NCI-H510A (cell line): ENCODE measurements around the gene PLD4.
"Not testable (repeated sequence)": the region's sequence is repeated elsewhere in the genome, so short reads cannot be mapped to it uniquely, and the experiment has no call there.

Source experiments
- DNase-seq: peaks from one replicate; lab custom pipeline; 2025; lab: John Stamatoyannopoulos, UW

PLD4 gene

DNA sequence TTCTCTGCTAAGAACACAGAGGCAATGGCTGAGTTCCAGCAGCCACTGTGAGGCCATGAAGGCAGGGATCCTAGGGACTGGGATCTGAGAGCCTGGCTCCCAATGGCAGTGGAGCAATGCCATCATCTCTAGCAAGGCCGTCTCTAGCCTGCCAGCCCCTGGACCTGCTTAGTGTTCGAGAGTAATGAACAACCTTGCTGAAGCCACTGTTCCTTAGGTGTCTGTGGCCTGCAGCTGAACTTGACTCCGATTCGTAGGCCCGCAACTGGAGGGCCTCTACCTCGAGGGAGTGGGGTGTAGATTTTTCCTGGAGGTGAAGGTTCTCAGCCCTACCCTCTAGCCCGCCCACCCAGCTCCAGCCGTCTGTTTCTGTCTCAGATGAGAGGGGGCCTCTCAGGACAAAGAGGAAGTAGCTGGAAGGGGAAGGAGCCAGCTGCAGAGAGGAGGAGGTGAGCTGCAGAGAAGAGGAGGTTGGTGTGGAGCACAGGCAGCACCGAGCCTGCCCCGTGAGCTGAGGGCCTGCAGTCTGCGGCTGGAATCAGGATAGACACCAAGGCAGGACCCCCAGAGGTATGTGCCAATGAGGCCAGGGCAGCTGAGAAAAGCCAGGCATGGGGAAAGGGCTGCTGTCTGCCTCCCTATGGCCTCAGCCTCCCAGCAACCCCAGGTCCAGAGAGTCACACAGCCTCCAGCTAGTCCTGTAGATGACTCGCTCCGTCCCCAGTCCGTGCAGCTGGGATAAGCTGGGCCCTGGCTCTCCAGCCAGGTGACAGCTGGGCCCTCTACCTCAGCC is at the start of gene PLD4:
Gene PLD4, plus strand, starts transcription at position 459 of the 793 bp plus-strand sequence. CDS start 2,262 bp downstream, outside the sequence.
- no peak for DNase-seq

DNA sequence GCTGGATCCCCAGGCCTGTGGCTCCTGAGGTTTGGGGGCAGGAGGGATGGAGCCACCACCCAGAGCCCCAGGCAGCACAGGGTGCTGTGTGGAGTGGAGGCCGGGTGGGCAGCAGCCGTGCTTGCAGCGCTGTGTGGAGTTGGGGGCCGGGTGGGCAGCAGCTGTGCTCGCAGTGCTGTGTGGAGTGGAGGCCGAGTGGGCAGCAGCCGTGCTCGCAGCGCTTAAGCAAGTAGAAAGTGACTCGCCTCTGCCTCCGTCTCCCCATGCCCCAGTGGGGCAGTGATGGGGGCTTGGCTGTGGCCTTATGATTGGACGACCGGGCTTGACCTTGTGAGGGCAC is 49.3 kb upstream of the PLD4 start:
- no peak for DNase-seq

DNA sequence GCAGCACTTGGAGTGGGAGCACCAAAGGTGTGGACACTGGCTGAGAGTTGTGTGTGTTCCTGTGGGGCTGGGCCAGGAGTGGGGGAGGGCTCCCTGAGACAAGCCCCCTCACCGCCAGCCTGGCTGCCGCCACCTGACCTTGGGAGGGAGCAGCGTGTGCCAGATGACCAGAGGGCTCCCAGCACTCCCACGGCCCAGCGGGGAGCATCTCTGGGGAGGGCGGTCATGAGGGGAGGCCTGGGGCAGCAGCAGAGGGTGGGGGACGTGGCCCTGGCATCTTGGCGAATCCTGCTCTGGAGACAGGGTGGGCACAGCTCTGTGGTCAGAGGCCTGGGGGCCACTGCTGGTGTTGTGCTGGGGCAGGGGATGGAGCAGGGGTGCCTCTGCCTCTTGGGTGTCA is 48.9 kb upstream of the PLD4 start:
- no peak for DNase-seq

DNA sequence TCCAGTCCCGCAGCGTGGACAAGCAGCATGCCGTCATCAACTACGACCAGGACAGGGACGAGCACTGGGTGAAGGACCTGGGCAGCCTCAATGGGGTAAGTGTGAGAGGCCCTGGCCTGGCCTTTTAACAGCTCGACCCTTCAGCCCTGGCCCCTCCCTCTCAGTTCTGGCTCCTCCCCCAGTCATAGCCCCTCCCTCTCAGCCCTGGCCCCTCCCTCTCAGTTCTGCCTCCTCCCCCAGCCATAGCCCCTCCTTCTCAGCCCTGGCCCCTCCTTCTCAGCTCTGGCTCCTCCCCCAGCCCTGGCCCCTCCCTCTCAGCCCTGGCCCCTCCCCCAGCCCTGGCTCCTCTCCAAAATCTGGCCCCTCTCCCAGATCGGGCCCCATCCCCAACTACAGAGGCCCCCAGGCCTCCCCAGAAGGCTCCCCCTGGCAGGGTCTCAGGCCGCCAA is 48.4 kb upstream of the PLD4 start:
- no peak for DNase-seq

DNA sequence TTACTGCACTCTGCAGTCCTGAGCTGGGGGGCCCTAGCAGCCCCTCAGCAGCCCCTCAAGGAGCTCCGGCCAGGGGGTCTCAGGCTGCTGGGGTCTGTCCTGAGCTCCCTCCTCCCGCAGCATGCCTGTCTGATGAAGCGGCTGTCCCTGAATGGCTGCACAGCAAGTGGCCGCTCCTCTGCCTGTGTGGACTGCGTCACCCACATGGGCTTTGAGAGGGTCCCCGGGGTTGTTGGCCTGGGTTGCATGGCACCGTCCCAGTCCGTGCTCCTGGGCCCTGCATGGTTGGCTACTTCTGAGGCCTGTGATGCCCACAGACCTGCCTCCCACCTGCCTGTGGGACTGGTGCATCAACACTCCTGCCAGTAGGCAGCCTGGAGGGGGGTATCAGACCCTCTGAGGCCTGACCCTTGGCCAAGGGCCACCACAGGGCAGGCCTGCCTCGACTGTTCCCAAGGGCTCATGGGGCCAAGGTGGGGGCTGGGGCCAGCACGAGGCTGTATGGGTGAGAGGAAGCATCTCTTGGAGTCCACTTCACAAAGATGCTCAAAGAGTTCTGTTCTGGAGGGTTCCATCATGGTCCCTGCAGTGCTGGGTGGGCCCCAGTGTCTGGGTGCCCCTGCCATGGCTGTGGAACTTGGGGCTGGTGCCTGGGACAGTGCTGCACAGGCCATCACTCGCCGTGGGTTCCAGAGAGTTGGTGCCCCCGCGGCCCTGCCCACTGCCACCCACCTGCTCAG is 47.4 kb upstream of the PLD4 start:
- DNase-seq: no peak

GRCh38 chr14:104877806-104878550 is 46.7 kb upstream of the PLD4 start:
- no peak for DNase-seq

DNA sequence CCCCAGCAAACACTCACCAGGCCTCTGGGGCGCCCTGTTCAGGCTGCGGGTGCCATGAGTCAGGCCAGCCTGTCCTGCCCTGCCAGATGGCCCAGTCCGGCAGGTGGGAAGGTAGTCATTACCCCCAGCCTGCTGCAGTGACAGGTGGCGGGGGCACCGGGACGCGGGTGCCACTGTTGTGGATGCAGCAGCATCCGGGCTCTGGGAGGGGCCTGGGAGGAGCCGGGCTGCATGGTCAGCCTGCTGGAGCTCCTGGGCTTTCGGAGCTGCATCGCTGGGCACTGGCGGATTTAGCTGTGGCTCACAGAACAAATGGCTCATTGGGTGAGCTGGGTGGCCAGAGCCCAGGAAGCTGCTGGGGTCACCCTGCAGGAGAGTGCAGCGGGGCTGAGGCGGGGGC is 46.1 kb upstream of the PLD4 start:
- no peak for DNase-seq

GRCh38 chr14:104879201-104879982 is 45.3 kb upstream of the PLD4 start:
- no peak for DNase-seq

DNA sequence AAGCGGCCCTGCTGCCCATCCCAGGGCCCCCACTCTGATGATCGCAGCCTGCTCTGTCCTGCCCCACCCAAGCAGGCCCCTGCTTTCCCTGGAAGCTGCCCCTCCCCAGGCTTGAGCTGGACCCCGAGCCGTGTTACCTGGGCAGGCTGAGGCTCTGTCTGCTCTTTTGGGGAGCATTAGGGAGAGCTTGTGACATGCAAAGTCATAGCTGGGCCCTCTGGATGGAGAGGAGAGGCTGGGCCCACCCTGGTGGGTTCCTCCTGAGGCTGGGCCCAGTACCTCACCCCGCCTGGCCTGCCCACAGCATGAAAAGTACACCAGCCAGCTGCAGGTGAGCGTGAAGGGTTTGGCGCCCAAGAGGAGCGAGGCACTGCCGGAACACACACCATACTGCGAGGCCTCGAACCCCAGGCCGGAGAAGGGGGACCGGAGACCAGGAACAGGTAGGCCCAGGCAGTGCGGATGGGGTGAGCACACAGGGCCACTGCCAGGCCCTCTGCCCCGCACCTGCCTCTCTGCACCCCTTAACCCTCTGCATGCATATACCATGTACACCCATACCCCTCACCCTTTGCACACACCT is 44.6 kb upstream of the PLD4 start:
- DNase-seq: no peak

GRCh38 chr14:104880584-104881210 is 44.0 kb upstream of the PLD4 start:
- DNase-seq: no peak

GRCh38 chr14:104881369-104881979 is 43.2 kb upstream of the PLD4 start:
- DNase-seq: peak; percentile 53

DNA sequence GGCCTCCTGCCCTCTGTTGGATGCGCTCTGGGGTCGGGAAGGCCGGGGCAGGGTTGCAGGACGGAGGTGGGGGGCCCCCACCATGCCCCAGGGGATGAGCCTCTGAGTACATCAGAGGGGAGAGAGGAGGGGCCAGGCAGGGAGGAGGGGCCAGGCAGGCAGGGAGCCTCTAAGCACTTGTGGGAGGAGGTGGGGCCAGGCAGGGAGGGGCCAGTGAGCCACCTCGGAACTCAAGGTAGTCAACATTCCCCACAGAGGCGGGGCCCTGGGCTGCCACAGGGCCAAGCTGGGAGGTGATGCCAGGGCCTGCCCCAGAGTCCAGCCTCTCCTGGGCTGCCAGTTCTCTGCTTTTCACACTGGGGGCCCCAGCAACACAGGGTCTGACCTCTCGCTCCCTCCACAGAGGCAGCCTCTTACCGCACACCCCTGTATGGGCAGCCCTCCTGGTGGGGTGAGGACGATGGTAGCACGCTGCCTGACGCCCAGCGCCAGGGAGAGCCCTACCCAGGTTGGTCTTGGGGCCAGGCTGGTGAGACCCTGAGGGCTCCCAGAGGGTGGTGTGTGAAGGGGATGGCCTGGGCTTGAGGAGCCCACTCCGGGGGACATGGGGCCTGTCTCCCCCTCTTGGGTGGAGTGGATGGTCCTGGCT is 42.2 kb upstream of the PLD4 start:
- peak; percentile 78 for DNase-seq

GRCh38 chr14:104882991-104883660 is 41.6 kb upstream of the PLD4 start:
- DNase-seq: no peak

DNA sequence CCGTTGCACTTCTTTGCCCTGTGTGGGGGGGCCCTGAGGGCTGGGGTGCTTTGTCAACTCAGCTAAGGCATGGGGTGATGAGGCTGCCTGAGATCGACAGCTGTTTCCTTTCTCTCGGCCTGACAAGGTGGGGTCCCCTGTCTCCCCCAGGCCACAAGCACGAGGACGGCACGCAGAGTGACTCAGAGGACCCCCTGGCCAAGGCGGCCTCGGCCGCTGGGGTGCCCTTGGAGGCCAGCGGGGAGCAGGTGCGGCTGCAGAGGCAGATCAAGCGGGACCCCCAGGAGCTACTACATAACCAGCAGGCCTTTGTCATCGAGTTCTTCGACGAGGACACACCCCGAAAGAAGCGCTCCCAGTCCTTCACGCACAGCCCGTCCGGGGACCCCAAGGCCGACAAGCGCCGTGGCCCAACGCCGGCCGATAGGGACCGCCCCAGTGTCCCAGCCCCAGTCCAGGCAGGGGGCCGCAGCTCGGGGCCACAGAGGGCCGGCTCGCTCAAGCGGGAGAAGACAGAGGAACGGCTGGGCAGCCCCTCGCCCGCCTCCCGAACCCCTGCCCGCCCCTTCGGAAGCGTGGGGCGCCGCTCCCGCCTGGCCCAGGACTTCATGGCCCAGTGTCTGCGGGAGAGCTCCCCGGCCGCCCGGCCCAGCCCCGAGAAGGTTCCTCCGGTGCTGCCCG is 40.9 kb upstream of the PLD4 start:
- no peak for DNase-seq

- DNase-seq: not testable (repeated sequence)
Measured at GRCh38 chr14:104884381-104884780, 40.3 kb upstream of the PLD4 start.

DNA sequence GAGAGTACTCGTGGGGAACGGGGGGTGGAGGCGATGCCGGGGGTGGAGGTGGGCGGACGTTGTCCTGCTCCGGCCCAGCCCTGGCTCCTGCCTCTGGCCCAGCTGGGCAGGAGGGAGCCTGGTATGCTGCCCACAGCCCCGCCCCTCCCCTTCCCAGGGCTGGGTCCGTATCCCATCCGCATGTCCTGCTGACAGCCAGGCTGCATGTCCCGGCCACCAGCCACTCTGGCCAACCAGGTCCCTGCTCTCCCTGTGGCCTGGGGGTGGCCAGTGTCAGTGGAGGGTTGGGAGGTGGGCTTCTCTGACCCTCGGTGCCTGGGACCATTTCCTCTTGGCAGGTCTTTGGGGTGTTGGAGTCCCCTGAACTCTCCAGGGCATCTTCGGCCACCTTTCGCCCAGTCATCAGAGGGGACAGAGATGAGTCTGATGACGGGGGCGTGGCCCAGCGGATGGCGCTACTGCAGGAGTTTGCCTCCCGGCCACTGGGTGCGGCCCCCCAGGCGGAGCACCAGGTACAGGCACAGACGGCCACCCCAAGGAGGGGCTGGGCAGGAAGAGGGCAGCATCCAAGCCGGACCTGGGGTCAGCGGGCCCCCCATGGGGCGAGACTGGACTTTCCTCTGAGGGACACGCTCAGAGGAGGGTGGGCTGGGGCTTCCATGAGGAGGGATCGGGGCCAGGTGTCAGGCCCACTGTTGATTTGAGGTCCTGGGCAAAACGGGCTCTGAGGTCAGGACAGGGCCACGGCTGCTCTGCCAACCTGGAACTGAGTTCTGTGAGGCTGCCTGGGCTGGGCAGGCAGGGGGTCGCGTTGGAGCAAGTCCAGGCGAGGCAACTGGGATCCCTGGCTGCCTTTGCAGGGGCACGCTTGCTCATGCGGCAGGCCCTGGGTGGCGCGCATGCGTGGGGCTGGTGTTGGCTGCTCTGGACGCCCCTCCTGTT is 39.4 kb upstream of the PLD4 start:
- DNase-seq: no peak

- DNase-seq: no peak
Measured at GRCh38 chr14:104885973-104886689, 38.5 kb upstream of the PLD4 start.
